Tibial nerve (tissue), 3 donors: ENCODE data around the gene LGALS9.
A peak's percentile ranks its signal among the peaks of the same experiment; 100 is the strongest.

Experiments
- POLR2A ChIP-seq, 2 donors: fragments of 450-650 bp; IDR thresholded peaks; one replicate each; pipeline ENCODE4 v1.6.1; 2017; ENCODE audit warnings: antibody characterized with exemption in 2 of 2, mild to moderate bottlenecking in 2 of 2, moderate library complexity in 2 of 2
- TF ChIP-seq, protein P1 (sequence below), 5 experiments: fragments of 200-600 bp in 3 of 5; fragments of 450-650 bp in 2 of 5; sonication (generic) in 3 of 5; IDR thresholded peaks; one replicate each; pipeline ENCODE4 v1.5.1; 2016 to 2019; ENCODE audit warnings: antibody characterized with exemption in 5 of 5, mild to moderate bottlenecking in 3 of 5, moderate library complexity in 2 of 5

- TF ChIP-seq, protein P1, sequence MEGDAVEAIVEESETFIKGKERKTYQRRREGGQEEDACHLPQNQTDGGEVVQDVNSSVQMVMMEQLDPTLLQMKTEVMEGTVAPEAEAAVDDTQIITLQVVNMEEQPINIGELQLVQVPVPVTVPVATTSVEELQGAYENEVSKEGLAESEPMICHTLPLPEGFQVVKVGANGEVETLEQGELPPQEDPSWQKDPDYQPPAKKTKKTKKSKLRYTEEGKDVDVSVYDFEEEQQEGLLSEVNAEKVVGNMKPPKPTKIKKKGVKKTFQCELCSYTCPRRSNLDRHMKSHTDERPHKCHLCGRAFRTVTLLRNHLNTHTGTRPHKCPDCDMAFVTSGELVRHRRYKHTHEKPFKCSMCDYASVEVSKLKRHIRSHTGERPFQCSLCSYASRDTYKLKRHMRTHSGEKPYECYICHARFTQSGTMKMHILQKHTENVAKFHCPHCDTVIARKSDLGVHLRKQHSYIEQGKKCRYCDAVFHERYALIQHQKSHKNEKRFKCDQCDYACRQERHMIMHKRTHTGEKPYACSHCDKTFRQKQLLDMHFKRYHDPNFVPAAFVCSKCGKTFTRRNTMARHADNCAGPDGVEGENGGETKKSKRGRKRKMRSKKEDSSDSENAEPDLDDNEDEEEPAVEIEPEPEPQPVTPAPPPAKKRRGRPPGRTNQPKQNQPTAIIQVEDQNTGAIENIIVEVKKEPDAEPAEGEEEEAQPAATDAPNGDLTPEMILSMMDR (IDR thresholded peaks at IDR 0.05) = peak; percentile 89 to 94 (median 90)
- no peak for TF ChIP-seq POLR2A (IDR thresholded peaks at IDR 0.05)
Measured at GRCh38 chr17:27601069-27601974, 29.7 kb upstream of the LGALS9 start.
